Pancreas (tissue), 10 donors: ENCODE measurements around the gene MAD1L1. TPM values are rescaled to one million over a fixed set of nuclear protein-coding genes. Genes with fewer than 3 reads are reported as not detected.

Source experiments
- ATAC-seq, 4 donors: fragments of 200-7000 bp; cut with Tn5 transposase; one replicate each; pipeline versions ENCODE4 v1.8.0 to v1.9.1; 2020; ENCODE audit warnings: mild to moderate bottlenecking in 4 of 4, moderate library complexity in 4 of 4
- DNase-seq, 6 donors: peaks; one replicate each; pipeline ENCODE4 v3.0.0-alpha.2; 2020
- FAIRE-seq: peaks from 2 replicates; lab custom pipeline; 2012; peaks lifted over from hg19 to GRCh38; lab: Jason Lieb, UNC
- H3K27ac ChIP-seq, 4 donors: fragments of 200-600 bp; sonication (generic); 1 replicate in 3 of 4; 2 replicates in 1 of 4; pipeline versions ENCODE4 v1.5.0 to v1.8.0; 2020
- H3K27me3 ChIP-seq, 4 donors: fragments of 200-600 bp; one replicate each; pipeline ENCODE4 v1.8.0; 2021
- H3K36me3 ChIP-seq, 3 donors: fragments of 200-600 bp; sonication (generic) in 1 of 3; one replicate each; pipeline versions ENCODE4 v1.5.0 to v1.8.0; 2020 to 2021
- H3K4me1 ChIP-seq, 3 donors: fragments of 200-600 bp; one replicate each; pipeline ENCODE4 v1.8.0; 2021
- H3K4me3 ChIP-seq, 4 donors: fragments of 200-600 bp; sonication (generic) in 2 of 4; one replicate each; pipeline versions ENCODE4 v1.5.0 to v1.8.0; 2020 to 2021
- H3K9me3 ChIP-seq, 4 donors: fragments of 200-600 bp; one replicate each; pipeline ENCODE4 v1.8.0; 2021
- WGBS, 2 donors: extraction: QIAGEN DNeasy Blood & Tissue Kit; methylation state at CpG; one replicate each; pipeline ENCODE4 v1.1.7; 2013; 5-methylcytosine and 5-hydroxymethylcytosine counted together
- intact Hi-C, 3 donors: fragments of 100-400 bp; cut with DNase I; formaldehyde crosslinking; loops; one replicate each; pipeline versions ENCODE4 v1.11.1 to v1.14.2; 2022
- polyA plus RNA-seq, 2 donors: library from polyadenylated mRNA; stranded (reverse); fragments of 200-250 nt; gene quantifications; one replicate each; pipeline ENCODE4 v1.2.3, GENCODE V29; 2013
- total RNA-seq, 6 donors: library from RNA; stranded (reverse); fragmentation: NEBNext Ultra II Directional in 4 of 6; extraction: Animal tissue kit (Norgen Biotek cat#: 25700) in 4 of 6; gene quantifications; one replicate each; pipeline versions ENCODE4 v1.2.1 to v1.2.4, GENCODE V29; 2021 to 2023
- TF ChIP-seq, protein P1 (sequence below), 4 donors: fragments of 200-600 bp; sonication (generic) in 3 of 4; IDR thresholded peaks; one replicate each; pipeline versions ENCODE4 v1.5.0 to v1.8.0; 2021; ENCODE audit warnings: antibody characterized with exemption in 4 of 4
- donor health status: healthy with polysubstance abuse.
- donor health status: DM: no; HTN: no; CAD: no; lungs with moderate emphysema.
- donor health status: DM: no; HTN: no; CAD: no.
- donor health status: control.
- donor health status: control.
- donor health status: Bipolar disorder and iron deficiency.
- donor health status: DM: yes; HTN: yes; CAD: no.
- donor health status: DM: no; HTN: no; CAD: no.
- donor health status: DM: no; HTN: no; CAD: no.
- donor health status: DM: yes; HTN: yes; CAD: no.

MAD1L1 gene
- total and polyA plus RNA-seq, 8 donors: 9.8 to 28.2 (median 11.9) TPM

GRCh38 chr7:1951600-1951999 lies 281.1 kb downstream of the MAD1L1 start:
- intact Hi-C loops: no loop called here
- ATAC-seq: no peak
- H3K27ac ChIP-seq: no peak overlapping the region
- FAIRE-seq: no peak
- peak in 1 of 6 donors; percentile 43 for DNase-seq
- no peaks in the 10 kb centered on the region for H3K4me1 ChIP-seq
- TF ChIP-seq, protein P1, sequence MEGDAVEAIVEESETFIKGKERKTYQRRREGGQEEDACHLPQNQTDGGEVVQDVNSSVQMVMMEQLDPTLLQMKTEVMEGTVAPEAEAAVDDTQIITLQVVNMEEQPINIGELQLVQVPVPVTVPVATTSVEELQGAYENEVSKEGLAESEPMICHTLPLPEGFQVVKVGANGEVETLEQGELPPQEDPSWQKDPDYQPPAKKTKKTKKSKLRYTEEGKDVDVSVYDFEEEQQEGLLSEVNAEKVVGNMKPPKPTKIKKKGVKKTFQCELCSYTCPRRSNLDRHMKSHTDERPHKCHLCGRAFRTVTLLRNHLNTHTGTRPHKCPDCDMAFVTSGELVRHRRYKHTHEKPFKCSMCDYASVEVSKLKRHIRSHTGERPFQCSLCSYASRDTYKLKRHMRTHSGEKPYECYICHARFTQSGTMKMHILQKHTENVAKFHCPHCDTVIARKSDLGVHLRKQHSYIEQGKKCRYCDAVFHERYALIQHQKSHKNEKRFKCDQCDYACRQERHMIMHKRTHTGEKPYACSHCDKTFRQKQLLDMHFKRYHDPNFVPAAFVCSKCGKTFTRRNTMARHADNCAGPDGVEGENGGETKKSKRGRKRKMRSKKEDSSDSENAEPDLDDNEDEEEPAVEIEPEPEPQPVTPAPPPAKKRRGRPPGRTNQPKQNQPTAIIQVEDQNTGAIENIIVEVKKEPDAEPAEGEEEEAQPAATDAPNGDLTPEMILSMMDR (IDR thresholded peaks at IDR 0.05): no peak
- no peaks in the 10 kb centered on the region for H3K27me3 ChIP-seq
- WGBS, 2 donors: 91 to 92% methylated on average over 17 of the region's 17 CpGs
- H3K9me3 ChIP-seq: no peaks in the 10 kb centered on the region
- H3K4me3 ChIP-seq: no peak overlapping the region
- no peaks in the 10 kb centered on the region for H3K36me3 ChIP-seq

DNA sequence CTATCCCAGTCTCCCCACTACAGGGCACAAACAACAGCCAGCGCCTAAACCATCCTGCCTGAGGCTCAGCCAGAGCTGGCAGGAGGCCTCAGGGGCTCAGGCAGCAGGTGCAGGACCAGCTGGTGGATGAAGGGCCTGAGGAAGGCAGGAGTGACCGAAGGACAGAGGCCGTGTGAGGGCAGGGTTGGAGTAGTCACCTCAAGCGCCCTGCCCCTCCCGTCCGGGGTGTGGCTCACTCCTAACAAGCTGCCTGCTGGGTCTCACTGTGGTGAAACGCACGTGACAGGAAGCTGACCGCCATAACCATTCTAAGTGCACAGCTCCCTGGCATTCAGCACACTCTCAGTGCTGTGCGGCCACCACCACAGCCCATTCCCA lies 281.6 kb downstream of the MAD1L1 start:
- FAIRE-seq: no peak
- TF ChIP-seq, protein P1 (IDR thresholded peaks at IDR 0.05): no peak

DNA sequence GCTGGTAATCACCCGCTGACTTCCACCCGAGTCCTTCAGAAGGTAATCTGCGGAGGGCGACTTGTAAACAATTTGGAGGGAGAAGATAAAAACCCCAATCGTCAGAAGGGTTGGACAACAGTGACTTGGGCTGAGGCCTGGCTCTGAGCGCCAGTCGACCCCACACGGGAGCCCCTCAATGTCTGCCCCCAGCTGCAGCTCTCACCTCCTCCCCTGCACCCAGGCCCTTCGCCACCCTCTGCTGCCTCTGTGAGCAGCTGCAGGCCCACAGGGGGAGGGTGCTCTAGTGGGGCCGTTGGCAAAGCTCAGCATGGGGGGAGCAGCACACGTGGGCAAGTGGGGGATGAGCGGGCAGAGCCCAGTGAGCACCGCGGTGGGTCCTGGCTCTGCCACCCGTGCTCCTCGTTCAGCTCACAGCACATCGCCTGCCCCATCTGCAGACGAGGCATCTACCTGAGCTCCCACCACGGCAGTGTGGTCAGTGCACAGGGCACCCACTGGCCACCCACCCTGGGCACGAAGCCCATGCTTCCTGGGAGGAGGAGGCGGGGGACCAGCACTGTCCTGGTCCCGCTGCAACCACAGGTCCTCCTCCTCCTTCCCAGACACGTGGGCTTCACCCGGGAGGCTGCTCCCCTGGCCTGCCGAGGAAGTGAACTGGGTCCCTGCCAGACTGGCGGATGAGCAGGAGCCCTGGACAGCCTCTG lies 282.1 kb downstream of the MAD1L1 start:
- Histone ChIP-seq H3K27me3 (no peaks in the 10 kb centered on the region), H3K36me3 (no peaks in the 10 kb centered on the region), H3K4me1 (no peaks in the 10 kb centered on the region), H3K9me3 (no peaks in the 10 kb centered on the region), H3K27ac (no peak overlapping the region), H3K4me3 (no peak overlapping the region)
- intact Hi-C loops: no loop called here
- ATAC-seq (no peak), FAIRE-seq (no peak), DNase-seq (peak in 1 of 6 donors; percentile 62)
- 82 to 84% methylated on average over 18 to 26 of the region's 26 CpGs for WGBS, 2 donors
- TF ChIP-seq, protein P1 (IDR thresholded peaks at IDR 0.05): no peak

More for the DNA sequence above, 281.6 kb downstream of the MAD1L1 start:
- Histone ChIP-seq H3K4me3 (no peak overlapping the region), H3K4me1 (no peaks in the 10 kb centered on the region), H3K36me3 (no peaks in the 10 kb centered on the region), H3K27me3 (no peaks in the 10 kb centered on the region), H3K27ac (no peak overlapping the region), H3K9me3 (no peaks in the 10 kb centered on the region)
- ATAC-seq (peak in 1 of 4 donors; percentile 39), DNase-seq (peak in 1 of 6 donors; percentile 48)
- 84 to 89% methylated on average over 10 of the region's 10 CpGs for WGBS, 2 donors
- intact Hi-C loops: no loop called here

DNA sequence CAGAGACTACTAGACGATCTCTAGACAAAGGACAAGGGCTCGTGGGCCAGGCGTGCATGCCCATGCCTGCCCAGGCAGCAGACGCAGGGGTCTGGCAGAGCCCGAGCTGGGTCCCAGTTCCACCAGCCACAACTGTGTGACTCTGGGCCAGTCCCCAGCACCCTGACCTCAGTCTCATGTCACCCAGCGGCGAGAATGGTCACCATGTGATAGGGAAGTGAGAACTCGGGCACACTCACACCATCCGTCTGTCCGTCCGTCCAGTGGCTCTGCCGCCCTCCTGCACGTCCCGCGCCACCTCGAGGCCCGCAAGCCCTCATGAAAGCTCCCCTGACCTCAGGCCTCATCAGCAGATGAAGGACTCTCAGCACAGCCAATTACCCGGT lies 282.7 kb downstream of the MAD1L1 start:
- Histone ChIP-seq H3K27me3 (no peaks in the 10 kb centered on the region), H3K36me3 (no peaks in the 10 kb centered on the region), H3K4me1 (no peaks in the 10 kb centered on the region), H3K4me3 (no peak overlapping the region), H3K27ac (no peak overlapping the region), H3K9me3 (no peaks in the 10 kb centered on the region)
- intact Hi-C loops: no loop called here
- FAIRE-seq (no peak), ATAC-seq (peak in 1 of 4 donors; percentile 38), DNase-seq (peak in 1 of 6 donors; percentile 40)
- TF ChIP-seq, protein P1 (IDR thresholded peaks at IDR 0.05): no peak
- WGBS, 2 donors: 88% methylated on average over 18 of the region's 18 CpGs

DNA sequence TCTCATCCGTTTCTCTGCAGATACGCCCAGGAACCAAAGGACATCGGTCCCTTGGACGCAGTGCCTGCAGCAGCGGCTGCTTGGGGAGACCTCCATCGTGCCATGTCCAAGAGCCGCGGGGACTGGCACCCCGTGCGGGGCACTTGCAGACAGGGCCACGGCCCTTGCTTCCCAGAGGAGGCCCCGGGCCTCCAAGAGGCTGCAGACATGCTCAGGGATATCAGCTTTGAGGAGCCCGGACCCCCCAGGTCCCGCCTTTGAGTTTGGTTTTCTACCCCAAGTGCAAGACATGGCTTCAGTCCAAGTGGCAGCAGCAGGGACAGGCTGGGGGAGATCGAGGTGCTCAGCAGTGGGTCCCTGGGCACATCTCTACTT lies 283.1 kb downstream of the MAD1L1 start:
- FAIRE-seq (no peak), DNase-seq (peak in 2 of 6 donors; percentile 46 to 58), ATAC-seq (no peak)
- no peaks in the 10 kb centered on the region for H3K36me3 ChIP-seq
- H3K4me1 ChIP-seq: no peaks in the 10 kb centered on the region
- H3K9me3 ChIP-seq: no peaks in the 10 kb centered on the region
- H3K27me3 ChIP-seq: no peaks in the 10 kb centered on the region
- TF ChIP-seq, protein P1 (IDR thresholded peaks at IDR 0.05): no peak
- H3K27ac ChIP-seq: no peak overlapping the region
- 85 to 88% methylated on average over 15 of the region's 15 CpGs for WGBS, 2 donors
- no peak overlapping the region for H3K4me3 ChIP-seq
- intact Hi-C loops: no loop called here
